Measurements from ENCODE around the gene ZYX. TPM values are rescaled to one million over a fixed set of nuclear protein-coding genes. Genes with fewer than 3 reads are reported as not detected.

The ZYX gene
- total and polyA plus RNA-seq, 2 donors (not counting 1 experiment from before 2014, with no cell fraction given): 32.3 to 53.8 TPM

DNA sequence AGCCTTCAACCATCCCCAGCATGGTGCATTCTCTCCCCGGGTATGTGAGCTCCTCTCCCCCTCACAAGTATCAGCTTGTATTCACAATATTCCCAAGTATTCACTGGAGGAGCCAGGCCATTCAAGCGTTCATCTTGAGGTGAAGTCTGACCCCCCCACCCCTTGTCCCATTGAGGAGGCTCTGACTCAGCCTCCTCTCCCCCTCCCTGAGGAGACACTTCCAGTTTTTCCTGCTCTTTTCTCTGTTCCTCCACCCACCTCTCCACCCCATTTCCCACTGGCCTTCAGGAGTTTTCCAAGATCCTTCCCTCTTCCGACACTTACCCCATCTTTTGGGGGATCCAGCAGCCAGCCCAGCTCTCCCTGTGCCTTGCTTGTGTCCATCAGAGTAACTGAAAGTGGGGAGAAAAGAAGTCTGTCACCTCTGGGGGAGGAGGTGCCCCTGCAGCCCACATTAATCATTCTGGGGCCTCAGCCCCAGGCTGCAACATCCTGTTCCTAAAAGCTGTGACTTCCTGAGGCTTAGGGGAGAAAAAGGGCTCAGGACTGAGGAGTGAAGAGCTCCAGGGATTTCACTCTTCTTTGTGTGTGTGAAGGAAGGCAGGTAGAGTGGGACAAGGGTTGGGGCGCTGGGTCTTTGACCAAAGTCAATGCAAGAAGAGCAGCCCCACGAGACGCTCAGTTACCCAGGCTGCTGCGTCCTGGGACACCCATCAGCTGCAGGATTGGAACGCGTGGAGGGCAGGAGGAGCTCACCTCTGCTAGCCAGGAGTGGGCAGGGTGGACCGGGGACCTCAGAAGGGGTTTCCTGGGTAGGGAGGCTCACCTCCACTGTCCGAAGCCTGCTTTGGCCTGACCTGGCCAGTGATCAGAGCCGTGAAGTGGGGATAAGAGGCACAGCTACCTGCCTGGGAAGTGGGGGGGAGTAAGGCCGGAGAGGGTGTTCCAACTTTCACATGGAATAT lies 26.4 kb downstream of the ZYX start:
- no peak for ATAC-seq (ENCODE audit: low read depth)
- intact Hi-C loops (cut with micrococcal nuclease): loop anchor here (2.0 kb wide), 1 partner anchor 27 kb away; the partner anchor contains the start of gene ZYX
- Histone ChIP-seq H3K9ac (ENCODE audit: low read length) (no peak overlapping the region), H3K4me1 (ENCODE audit: control insufficient read depth in 2 of 2, insufficient read depth in 2 of 2, low read length in 2 of 2) (peaks cover 27 to 29% of the 10 kb centered on the region in 2 donors), H3K4me2 (replicated peaks; ENCODE audit: low read depth, low read length, poor library complexity, severe bottlenecking) (peak overlapping the region; percentile 76), H3K9me3 (ENCODE audit: control extremely low read depth in 1 of 3, control insufficient read depth in 2 of 3, insufficient read depth in 1 of 3, low read length in 2 of 3) (no peaks in the 10 kb centered on the region), H3K4me3 (ENCODE audit: control extremely low read depth in 1 of 5, extremely low read depth in 1 of 5, insufficient read depth in 1 of 5, low read depth in 2 of 5, low read length in 4 of 5) (no peak overlapping the region), H4K20me1 (ENCODE audit: control insufficient read depth, insufficient read depth, low read length, poor library complexity, severe bottlenecking) (no peaks in the 10 kb centered on the region), H3K36me3 (replicated peaks in 1 of 2; ENCODE audit: control extremely low read depth in 1 of 2, control insufficient read depth in 1 of 2, extremely low read depth in 1 of 2, insufficient read depth in 2 of 2, low read length in 1 of 2) (no peaks in the 10 kb centered on the region), H2AFZ (ENCODE audit: insufficient read depth, low read depth, low read length, poor library complexity, severe bottlenecking) (peak overlapping the region; percentile 57), H3K79me2 (ENCODE audit: control insufficient read depth, insufficient read depth, low read length) (no peaks in the 10 kb centered on the region), H3K27ac (ENCODE audit: low read length in 2 of 2) (no peak overlapping the region), H3K27me3 (replicated peaks in 1 of 4; ENCODE audit: control extremely low read depth in 1 of 4, control insufficient read depth in 3 of 4, insufficient read depth in 4 of 4, low read length in 3 of 4) (peaks cover 0 to 28% (median 13%) of the 10 kb centered on the region in 4 experiments)
- Mint-ChIP-seq H3K9me3 (ENCODE audit: insufficient read depth) (no peaks in the 10 kb centered on the region), H3K4me3 (peak overlapping the region; percentile 69), H3K27me3 (peaks cover 24% of the 10 kb centered on the region), H3K27ac (no peak overlapping the region), H3K4me1 (peaks cover 29% of the 10 kb centered on the region)
- POLR2A ChIA-PET: interaction anchor here (1.0 to 1.4 kb wide), 2 partner anchors 26 to 27 kb away, joined by 3 to 4 read pairs; no protein-coding TSS in a partner anchor
- TF ChIP-seq, protein P1, sequence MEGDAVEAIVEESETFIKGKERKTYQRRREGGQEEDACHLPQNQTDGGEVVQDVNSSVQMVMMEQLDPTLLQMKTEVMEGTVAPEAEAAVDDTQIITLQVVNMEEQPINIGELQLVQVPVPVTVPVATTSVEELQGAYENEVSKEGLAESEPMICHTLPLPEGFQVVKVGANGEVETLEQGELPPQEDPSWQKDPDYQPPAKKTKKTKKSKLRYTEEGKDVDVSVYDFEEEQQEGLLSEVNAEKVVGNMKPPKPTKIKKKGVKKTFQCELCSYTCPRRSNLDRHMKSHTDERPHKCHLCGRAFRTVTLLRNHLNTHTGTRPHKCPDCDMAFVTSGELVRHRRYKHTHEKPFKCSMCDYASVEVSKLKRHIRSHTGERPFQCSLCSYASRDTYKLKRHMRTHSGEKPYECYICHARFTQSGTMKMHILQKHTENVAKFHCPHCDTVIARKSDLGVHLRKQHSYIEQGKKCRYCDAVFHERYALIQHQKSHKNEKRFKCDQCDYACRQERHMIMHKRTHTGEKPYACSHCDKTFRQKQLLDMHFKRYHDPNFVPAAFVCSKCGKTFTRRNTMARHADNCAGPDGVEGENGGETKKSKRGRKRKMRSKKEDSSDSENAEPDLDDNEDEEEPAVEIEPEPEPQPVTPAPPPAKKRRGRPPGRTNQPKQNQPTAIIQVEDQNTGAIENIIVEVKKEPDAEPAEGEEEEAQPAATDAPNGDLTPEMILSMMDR (IDR thresholded peaks at IDR 0.05): no peak
- no peak for TF ChIP-seq EZH2 (IDR thresholded peaks at IDR 0.05; ENCODE audit: borderline replicate concordance, insufficient read depth, low read depth, low read length, poor library complexity, severe bottlenecking)
- CTCF ChIA-PET: interaction anchor here (1.7 to 3.0 kb wide), 4 partner anchors 9 to 192 kb away, joined by 4 to 23 read pairs (median 16); no protein-coding TSS in a partner anchor
- no peak for DNase-seq
- WGBS (ENCODE audit: insufficient coverage): 17% methylated on average over 12 of the region's 13 CpGs
